Muscle of arm (tissue), 14 donors: ENCODE measurements around the gene OR14K1. TPM values are rescaled to one million over a fixed set of nuclear protein-coding genes. Genes with fewer than 3 reads are reported as not detected.
"Not testable (repeated sequence)": the region's sequence is repeated elsewhere in the genome, so short reads cannot be mapped to it uniquely, and the experiment has no call there.

Experiments used
- DNase-seq: peaks from one replicate; pipeline ENCODE4 v3.0.0-alpha.2; 2013
- long read RNA-seq, 11 donors: transcript quantifications; one replicate each; lab custom pipeline, GENCODE V29; 2026
- polyA plus RNA-seq, 12 donors: library from polyadenylated mRNA; unstranded; fragments of 120-200 nt; gene quantifications; one replicate each; pipeline ENCODE4 v1.2.1, GENCODE V29; 2013; ENCODE audit not compliant: insufficient read length in 12 of 12

Gene OR14K1
- polyA plus RNA-seq = not detected
- long read RNA-seq, donor 1 = 0 reads
- long read RNA-seq, donor 2 = 0 reads
- long read RNA-seq, donor 3 = 0 reads
- long read RNA-seq, donor 4 = 0 reads
- long read RNA-seq, donor 5 = 0 reads
- long read RNA-seq, donor 6 = 0 reads
- long read RNA-seq, donor 7 = 0 reads
- long read RNA-seq, donor 8 = 0 reads
- long read RNA-seq, donor 9 = 0 reads
- long read RNA-seq, donor 10 = 0 reads
- long read RNA-seq, donor 11 = 0 reads

GRCh38 chr1:247738315-247738714, at the start of gene OR14K1:
Gene OR14K1, plus strand, starts transcription at chr1:247738615. Its CDS starts 0 bp downstream, at chr1:247738615.
- no peak for DNase-seq

DNA sequence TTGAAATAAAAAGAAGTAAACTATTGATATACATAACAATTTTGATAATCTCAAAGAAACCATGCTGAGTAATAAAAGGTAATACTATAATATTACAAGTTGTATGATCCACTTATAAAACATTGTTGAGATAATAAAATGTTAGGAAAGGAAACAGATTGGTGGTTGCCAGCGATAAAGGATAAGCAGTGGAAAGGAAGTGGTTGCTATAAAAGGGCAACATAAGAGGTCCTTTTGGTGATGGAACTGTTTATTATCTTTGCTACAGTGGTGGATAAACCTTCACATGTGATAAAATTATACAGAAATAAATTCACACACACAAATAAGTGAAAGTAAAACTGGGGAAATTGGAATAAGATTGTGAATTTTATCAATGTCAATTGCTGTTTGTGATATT, 37.1 kb upstream of the OR14K1 start:
- DNase-seq = no peak

- not testable (repeated sequence) for DNase-seq
Measured at GRCh38 chr1:247710681-247711080, 27.7 kb upstream of the OR14K1 start.

- no peak for DNase-seq
Measured at GRCh38 chr1:247713753-247714152, 24.7 kb upstream of the OR14K1 start.

GRCh38 chr1:247716546-247716945, 21.9 kb upstream of the OR14K1 start, which contains the start of gene OR6F1:
Gene OR6F1, minus strand, starts transcription at chr1:247716646. Its CDS starts 3,891 bp downstream, at chr1:247712755.
- DNase-seq = no peak

- DNase-seq = no peak
Measured at GRCh38 chr1:247721222-247721621, 17.2 kb upstream of the OR14K1 start.

GRCh38 chr1:247740721-247741120, 2.3 kb downstream of the OR14K1 start:
- DNase-seq = no peak

DNA sequence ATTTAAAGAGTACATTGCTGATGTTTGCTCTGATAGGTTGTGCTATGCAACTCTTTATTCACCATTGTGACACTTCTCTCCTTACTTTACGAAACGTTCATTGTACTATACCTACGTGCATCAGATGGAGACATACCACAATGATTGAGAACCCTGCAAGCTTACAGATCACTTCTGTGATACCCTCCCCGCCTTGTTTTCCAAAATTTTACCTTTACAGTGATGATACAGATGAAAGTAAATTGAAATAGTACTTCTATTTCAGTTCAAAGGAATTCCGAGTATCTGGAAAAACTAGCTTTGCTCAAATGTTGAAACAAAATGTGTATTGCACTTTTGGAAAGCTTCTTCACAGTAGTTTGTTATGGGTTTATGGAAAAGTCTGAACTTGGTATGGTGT, 3.3 kb downstream of the OR14K1 start:
- no peak for DNase-seq

DNA sequence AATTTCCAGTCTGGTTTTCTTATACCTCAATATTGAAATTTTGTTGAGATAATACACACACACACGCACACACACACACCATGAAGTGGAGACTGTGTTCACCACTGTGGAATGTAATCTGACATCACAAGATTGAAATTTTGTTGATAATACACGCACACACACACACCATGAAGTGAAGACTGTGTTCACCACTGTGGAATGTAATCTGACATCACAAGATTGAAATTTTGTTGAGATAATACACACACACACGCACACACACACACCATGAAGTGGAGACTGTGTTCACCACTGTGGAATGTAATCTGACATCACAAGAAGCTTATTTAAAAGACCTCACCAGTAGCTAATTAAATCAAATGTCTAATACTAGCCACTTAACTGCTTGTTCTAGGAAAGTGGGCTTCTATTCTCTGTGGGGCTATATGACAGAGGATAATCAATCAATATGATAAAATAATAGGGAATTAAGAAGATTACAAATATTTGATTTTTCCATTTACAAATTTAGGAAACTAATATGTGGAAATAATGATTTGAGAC, 3.9 kb downstream of the OR14K1 start:
- DNase-seq = not testable (repeated sequence)

DNA sequence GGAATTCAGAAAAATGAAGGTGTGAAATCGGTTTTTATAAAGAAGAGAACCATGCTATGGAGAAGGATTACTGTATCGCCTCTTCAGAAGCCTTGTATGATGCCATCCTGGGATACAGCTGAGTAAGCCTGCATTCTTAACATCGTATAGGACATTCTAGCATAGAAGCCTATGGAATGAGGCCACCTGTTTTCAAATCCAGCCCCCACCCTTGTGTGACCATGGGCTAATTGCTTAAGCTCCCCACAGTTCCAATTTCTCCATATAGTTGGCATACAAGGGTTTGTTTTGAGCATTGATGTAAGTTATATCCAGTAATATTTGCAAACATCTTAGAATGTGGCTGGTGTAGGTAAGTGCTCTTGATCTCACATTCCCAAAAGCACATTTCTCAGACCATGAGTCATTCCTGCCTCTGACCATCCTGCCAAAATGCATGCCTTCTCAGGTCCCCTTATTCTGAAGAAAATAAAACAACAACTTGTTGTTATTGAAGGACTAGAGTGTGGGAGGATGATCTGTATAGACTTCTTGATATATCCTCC, 8.0 kb downstream of the OR14K1 start:
- no peak for DNase-seq

- no peak for DNase-seq
Measured at GRCh38 chr1:247747616-247748015, 9.2 kb downstream of the OR14K1 start.

DNA sequence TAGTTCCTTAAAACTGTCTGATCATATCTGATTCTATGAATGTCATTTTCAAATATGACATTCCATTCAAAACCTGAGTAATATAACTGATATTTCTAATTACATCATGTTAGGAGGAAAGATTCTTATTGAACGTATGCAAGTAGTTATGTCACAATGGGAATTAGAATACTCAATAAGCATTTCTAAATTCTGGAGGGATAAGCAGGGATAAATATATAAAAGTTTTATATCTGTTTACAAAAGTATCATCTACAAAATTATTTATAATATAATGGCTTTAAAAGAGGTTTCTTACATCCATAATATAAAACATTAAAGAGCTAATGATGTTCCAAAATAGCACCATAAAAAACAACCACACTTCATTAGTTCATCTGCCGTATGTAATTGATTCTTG, 9.6 kb downstream of the OR14K1 start, which contains the start of gene OR14A2:
Gene OR14A2 (minus strand): TSS at position 101 of the 400 bp plus-strand sequence.
- DNase-seq = no peak

- DNase-seq = no peak
Measured at GRCh38 chr1:247749870-247750269, 11.5 kb downstream of the OR14K1 start.

- DNase-seq = not testable (repeated sequence)
Measured at GRCh38 chr1:247754311-247754710, 15.9 kb downstream of the OR14K1 start.

DNA sequence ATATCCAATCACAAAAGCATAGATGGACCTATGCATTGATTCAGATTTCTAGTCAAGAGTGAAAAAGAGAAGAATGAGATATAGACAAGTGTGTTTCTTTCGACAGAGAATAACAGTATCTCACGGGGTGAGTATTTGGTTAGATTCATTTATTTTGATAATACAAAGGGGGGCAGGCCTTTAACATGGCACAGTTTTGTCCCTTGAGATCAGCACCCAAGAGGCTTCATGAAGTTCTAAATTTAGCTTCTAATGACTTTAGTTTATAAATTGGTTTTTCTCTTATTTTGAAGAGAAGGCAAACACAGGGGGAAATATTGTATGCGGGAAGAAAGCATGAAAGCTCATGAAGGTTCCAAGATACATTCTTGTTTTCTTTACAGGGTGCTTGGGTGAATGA, 22.0 kb downstream of the OR14K1 start, which contains the start of gene OR1C1:
Gene OR1C1 (minus strand): TSS at position 101 of the 400 bp plus-strand sequence. CDS start 2,150 bp downstream, outside the sequence.
- no peak for DNase-seq

GRCh38 chr1:247769603-247770002, 31.2 kb downstream of the OR14K1 start:
- DNase-seq = no peak

Other genes starting within 250 kb of the OR14K1 start
- gene OR2C3, start 202.2 kb upstream of the OR14K1 start, polyA plus RNA-seq = under 1 TPM in 10 of 12 donors, not detected in 2; 0.05 to 0.57 (median 0.24) TPM
- 1 to 10 TPM in 1 of 12 donors, under 1 TPM in 9, not detected in 2; 0.06 to 1.2 (median 0.27) TPM for gene GCSAML, start 189.5 kb upstream of the OR14K1 start, polyA plus RNA-seq
- gene OR2G2, start 150.3 kb upstream of the OR14K1 start, polyA plus RNA-seq = not detected
- gene OR2G3, start 133.0 kb upstream of the OR14K1 start, polyA plus RNA-seq = not detected
- gene OR13G1, start 58.9 kb upstream of the OR14K1 start, polyA plus RNA-seq = not detected
- gene OR6F1, start 22.0 kb upstream of the OR14K1 start, polyA plus RNA-seq = under 1 TPM in 1 of 12 donors, not detected in 11; 0.23 TPM
- not detected for gene OR14A2, start 9.5 kb downstream of the OR14K1 start, polyA plus RNA-seq
- gene OR1C1, start 21.9 kb downstream of the OR14K1 start, polyA plus RNA-seq = not detected
- not detected for gene OR14A16, start 85.5 kb downstream of the OR14K1 start, polyA plus RNA-seq
- gene OR11L1, start 103.3 kb downstream of the OR14K1 start, polyA plus RNA-seq = not detected
- 1 to 10 TPM in 11 of 12 donors, not detected in 1; 1.2 to 7.8 (median 3.5) TPM for gene TRIM58, start 118.6 kb downstream of the OR14K1 start, polyA plus RNA-seq
- gene OR2W3, start 157.0 kb downstream of the OR14K1 start, polyA plus RNA-seq = 1 to 10 TPM in 5 of 12 donors, under 1 TPM in 4, not detected in 3; 0.50 to 2.5 (median 1.0) TPM
- under 1 TPM in 2 of 12 donors, not detected in 10; 0.20 to 0.40 TPM for gene OR2T8, start 181.6 kb downstream of the OR14K1 start, polyA plus RNA-seq
- not detected for gene OR2AJ1, start 186.3 kb downstream of the OR14K1 start, polyA plus RNA-seq
- gene OR2L8, start 210.2 kb downstream of the OR14K1 start, polyA plus RNA-seq = not detected
- not detected for gene OR2AK2, start 226.6 kb downstream of the OR14K1 start, polyA plus RNA-seq